OCI-LY3 (cell line): Measurements from ENCODE around the gene BMAL2.

Source experiments
- H2AFZ ChIP-seq: fragments of 200-600, 300-600 bp; shearing (Covaris generic); 2 replicates; pipeline ENCODE4 v1.6.0; 2014; ENCODE audit warnings: antibody characterized with exemption, low read depth, low read length
- H3K27ac ChIP-seq: fragments of 200-600, 300-600 bp; sonication (generic); 2 replicates; pipeline ENCODE4 v1.5.1; 2014; ENCODE audit warnings: mild to moderate bottlenecking, low read length, moderate library complexity, mixed read lengths
- H3K27me3 ChIP-seq: fragments of 200-600, 300-600 bp; sonication (generic); 2 replicates; pipeline ENCODE4 v1.6.1; 2014; ENCODE audit warnings: low read depth, low read length, mixed read lengths
- H3K36me3 ChIP-seq: fragments of 200-600, 300-600 bp; sonication (generic); replicated peaks from 2 replicates; pipeline ENCODE3; 2014; ENCODE audit warnings: low read depth, low read length, mixed read lengths
- H3K4me1 ChIP-seq: fragments of 300-600, 200-600 bp; sonication (generic); 2 replicates; pipeline ENCODE4 v1.6.1; 2014; ENCODE audit warnings: low read length, mixed read lengths
- H3K4me2 ChIP-seq: fragments of 200-600, 300-600 bp; sonication (generic); 2 replicates; pipeline ENCODE4 v1.6.1; 2014; ENCODE audit warnings: low read length, mixed read lengths
- H3K4me3 ChIP-seq: fragments of 300-600, 200-600 bp; sonication (generic); 2 replicates; pipeline ENCODE4 v1.5.1; 2014; ENCODE audit warnings: antibody characterized with exemption, mild to moderate bottlenecking, low read length, moderate library complexity
- H3K79me2 ChIP-seq: fragments of 300-600, 200-600 bp; shearing (Covaris generic); 2 replicates; pipeline ENCODE4 v1.6.1; 2014; ENCODE audit warnings: mild to moderate bottlenecking, low read length, mixed read lengths
- H3K9ac ChIP-seq: fragments of 300-600, 200-600 bp; shearing (Covaris generic); 2 replicates; pipeline ENCODE4 v1.6.0; 2014; ENCODE audit warnings: mild to moderate bottlenecking, low read length, moderate library complexity
- H3K9me3 ChIP-seq: fragments of 200-600, 300-600 bp; shearing (Covaris generic); 2 replicates; pipeline ENCODE4 v1.6.1; 2014; ENCODE audit warnings: low read length, mixed read lengths; ENCODE audit not compliant: insufficient read depth
- H4K20me1 ChIP-seq: fragments of 200-600, 300-600 bp; sonication (generic); 2 replicates; pipeline ENCODE4 v1.6.1; 2016; ENCODE audit warnings: low read length, mixed read lengths; ENCODE audit not compliant: insufficient read depth
- CTCF ChIP-seq: fragments of 200-600, 300-600 bp; sonication (generic); IDR thresholded peaks from 2 replicates; pipeline ENCODE4 v1.5.1; 2014; ENCODE audit warnings: antibody characterized with exemption, low read length, low read depth
- EZH2phosphoT487 ChIP-seq: fragments of 200-600 bp; shearing (Covaris generic); IDR thresholded peaks from 2 replicates; pipeline ENCODE4 v1.6.1; 2018; ENCODE audit warnings: antibody characterized with exemption, mixed run types, low read depth

Gene BMAL2

DNA sequence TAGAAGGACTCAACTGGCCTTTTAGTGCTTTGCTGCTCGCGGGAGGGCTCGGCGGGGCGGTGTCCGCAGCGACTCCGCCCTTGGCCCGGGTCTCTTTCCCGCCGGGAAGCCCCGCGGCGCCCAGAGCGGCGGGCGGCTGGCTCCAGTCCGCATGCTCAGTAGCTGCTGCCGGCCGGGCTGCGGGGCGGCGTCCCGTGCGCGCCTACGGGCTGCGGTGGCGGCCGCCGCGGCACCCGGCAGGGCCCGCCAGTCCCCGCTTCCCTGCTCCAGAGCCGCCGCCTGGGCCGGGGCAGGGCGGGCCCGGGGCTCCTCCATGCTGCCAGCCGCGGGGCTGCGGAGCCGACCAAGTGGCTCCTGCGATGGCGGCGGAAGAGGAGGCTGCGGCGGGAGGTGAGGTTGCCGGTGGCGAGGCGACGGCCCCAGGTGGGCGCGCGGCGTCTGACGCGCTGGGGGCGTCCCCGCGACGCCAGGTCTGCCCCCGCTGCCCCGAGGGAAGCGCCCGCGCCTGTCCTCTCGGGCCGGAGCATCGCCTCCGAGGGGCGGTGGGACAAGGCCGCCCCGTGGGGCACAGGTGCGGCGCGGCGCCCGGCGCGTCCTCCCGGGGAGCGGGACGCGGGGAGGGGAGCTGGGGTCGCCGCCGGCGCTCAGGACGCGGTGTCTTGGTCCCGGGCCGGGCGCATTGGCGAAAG lies at the start of gene BMAL2:
TSS of gene BMAL2 (plus strand) at position 123 of the 689 bp plus-strand sequence. CDS start at position 360, 237 bp downstream.
- no peaks in the 10 kb centered on the region for H4K20me1 ChIP-seq
- H3K4me2 ChIP-seq: peak within 1 kb of the TSS; percentile 89
- H3K9me3 ChIP-seq: no peaks in the 10 kb centered on the region
- H3K4me1 ChIP-seq: peaks cover 51% of the 10 kb centered on the region
- H3K9ac ChIP-seq: peak within 1 kb of the TSS; percentile 74
- H3K36me3 ChIP-seq: no peaks in the 10 kb centered on the region
- no peaks in the 10 kb centered on the region for H3K27me3 ChIP-seq
- peaks cover 38% of the 10 kb centered on the region for H3K79me2 ChIP-seq
- peak within 1 kb of the TSS; percentile 89 for H2AFZ ChIP-seq
- H3K27ac ChIP-seq: peak within 1 kb of the TSS; percentile 40
- TF ChIP-seq CTCF (no peak), EZH2phosphoT487 (no peak)
- peak within 1 kb of the TSS; percentile 79 for H3K4me3 ChIP-seq

GRCh38 chr12:27284021-27284420 lies 48.6 kb upstream of the BMAL2 start:
- peaks cover 92% of the 10 kb centered on the region for H4K20me1 ChIP-seq
- no peak overlapping the region for H2AFZ ChIP-seq
- no peaks in the 10 kb centered on the region for H3K27me3 ChIP-seq
- H3K79me2 ChIP-seq: peaks cover 98% of the 10 kb centered on the region
- TF ChIP-seq CTCF (no peak), EZH2phosphoT487 (no peak)
- peaks cover 27% of the 10 kb centered on the region for H3K36me3 ChIP-seq
- H3K27ac ChIP-seq: no peak overlapping the region
- peaks cover 9% of the 10 kb centered on the region for H3K4me1 ChIP-seq
- H3K4me3 ChIP-seq: no peak overlapping the region
- H3K9me3 ChIP-seq: no peaks in the 10 kb centered on the region
- H3K4me2 ChIP-seq: no peak overlapping the region
- no peak overlapping the region for H3K9ac ChIP-seq

DNA sequence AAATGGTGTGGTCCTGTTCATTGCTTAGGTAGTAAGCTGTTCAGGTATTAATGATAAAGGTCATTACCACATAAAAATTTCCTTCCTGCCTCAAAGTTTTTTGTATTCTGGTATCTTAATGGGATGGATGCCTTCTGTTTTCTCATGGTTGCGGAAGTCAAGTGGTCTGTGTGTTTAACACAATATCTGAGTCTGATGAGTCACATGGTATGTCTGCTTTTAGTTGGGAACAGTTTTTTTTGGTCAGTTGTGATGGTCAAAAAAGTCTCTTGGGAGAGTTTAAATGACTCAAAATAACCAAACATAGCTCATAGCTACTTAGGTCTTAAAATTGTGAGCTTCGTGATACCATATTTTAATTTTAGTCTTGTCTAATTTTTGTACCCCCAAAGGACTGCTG lies 47.9 kb upstream of the BMAL2 start:
- no peak overlapping the region for H3K4me3 ChIP-seq
- H3K9me3 ChIP-seq: no peaks in the 10 kb centered on the region
- H3K9ac ChIP-seq: no peak overlapping the region
- peaks cover 25% of the 10 kb centered on the region for H3K36me3 ChIP-seq
- H3K4me1 ChIP-seq: peaks cover 14% of the 10 kb centered on the region
- H3K4me2 ChIP-seq: no peak overlapping the region
- TF ChIP-seq EZH2phosphoT487 (no peak), CTCF (no peak)
- H4K20me1 ChIP-seq: peaks cover 92% of the 10 kb centered on the region
- no peaks in the 10 kb centered on the region for H3K27me3 ChIP-seq
- H3K27ac ChIP-seq: no peak overlapping the region
- no peak overlapping the region for H2AFZ ChIP-seq
- peaks cover 98% of the 10 kb centered on the region for H3K79me2 ChIP-seq

DNA sequence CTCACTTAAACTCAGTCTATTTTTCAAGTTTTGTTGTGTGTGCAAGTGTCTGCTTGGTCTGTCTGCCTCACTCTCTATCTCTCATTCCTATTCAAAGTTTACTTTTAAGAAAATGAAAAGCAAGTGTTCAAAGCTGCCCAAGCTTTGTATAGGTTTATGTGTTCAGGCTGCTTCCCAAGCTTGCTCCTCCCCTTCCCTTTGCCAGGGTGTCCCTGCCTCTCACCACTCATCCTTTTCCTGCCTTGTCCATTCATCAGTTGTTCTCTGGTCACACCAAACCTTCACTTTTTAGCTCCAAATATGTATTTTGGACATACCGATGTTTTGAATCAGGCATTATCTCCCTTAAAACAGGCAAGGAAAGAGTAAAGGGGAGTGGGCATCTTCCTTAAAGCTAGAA lies 47.2 kb upstream of the BMAL2 start:
- H3K4me2 ChIP-seq: no peak overlapping the region
- H3K36me3 ChIP-seq: peaks cover 23% of the 10 kb centered on the region
- no peak overlapping the region for H3K9ac ChIP-seq
- peaks cover 98% of the 10 kb centered on the region for H3K79me2 ChIP-seq
- no peak overlapping the region for H2AFZ ChIP-seq
- TF ChIP-seq CTCF (no peak), EZH2phosphoT487 (no peak)
- H3K27ac ChIP-seq: no peak overlapping the region
- peaks cover 92% of the 10 kb centered on the region for H4K20me1 ChIP-seq
- H3K9me3 ChIP-seq: no peaks in the 10 kb centered on the region
- H3K4me1 ChIP-seq: peaks cover 21% of the 10 kb centered on the region
- H3K4me3 ChIP-seq: no peak overlapping the region
- no peaks in the 10 kb centered on the region for H3K27me3 ChIP-seq
